GM19240 (cell line): ENCODE data around the gene HABP2.

Experiments used
- DNase-seq: peaks from one replicate; pipeline ENCODE4 v3.0.0; 2011; ENCODE audit warnings: low spot score; ENCODE audit not compliant: insufficient read length

HABP2 gene

DNA sequence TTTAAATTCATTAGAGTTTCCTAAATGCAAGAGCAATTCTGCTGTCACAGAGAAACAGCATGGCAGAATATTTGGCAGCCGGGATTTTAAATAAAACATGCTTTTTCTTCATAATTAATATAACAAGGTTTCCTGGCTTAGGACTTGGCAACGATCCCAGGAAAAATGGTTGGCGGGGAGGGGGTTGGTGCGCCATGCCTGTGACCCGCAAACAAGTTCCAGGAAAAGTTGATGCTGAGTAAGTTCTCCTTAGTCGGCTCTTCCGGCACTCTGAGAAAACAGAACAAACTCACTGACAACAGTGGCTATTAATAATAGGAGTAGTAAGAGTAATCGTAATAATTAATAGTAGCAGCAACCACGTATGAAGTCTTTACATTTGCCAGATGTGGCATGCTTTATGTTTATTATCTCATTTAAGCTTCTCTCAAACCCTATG is 4.6 kb downstream of the HABP2 start:
- DNase-seq: no peak

DNA sequence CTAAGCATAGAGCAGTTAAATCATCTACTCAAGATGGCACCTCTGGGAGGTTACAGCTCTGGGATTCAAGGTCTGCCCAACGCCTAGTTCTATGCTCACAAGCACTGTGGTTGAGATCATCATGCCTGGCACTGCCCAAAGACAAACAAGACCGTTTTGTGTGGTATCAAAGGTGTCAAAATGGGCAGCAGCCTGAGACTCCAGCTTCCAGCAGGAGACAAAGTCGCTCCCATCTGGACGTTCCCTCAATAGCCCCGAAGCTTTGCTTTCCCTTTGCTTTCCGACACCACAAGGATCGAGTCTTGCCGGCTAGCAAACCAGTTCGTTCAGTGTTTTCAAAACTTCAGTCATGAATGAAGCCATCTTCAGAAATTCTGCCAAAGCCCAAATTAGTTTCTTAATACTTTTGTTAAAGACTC is 5.1 kb downstream of the HABP2 start:
- no peak for DNase-seq

DNA sequence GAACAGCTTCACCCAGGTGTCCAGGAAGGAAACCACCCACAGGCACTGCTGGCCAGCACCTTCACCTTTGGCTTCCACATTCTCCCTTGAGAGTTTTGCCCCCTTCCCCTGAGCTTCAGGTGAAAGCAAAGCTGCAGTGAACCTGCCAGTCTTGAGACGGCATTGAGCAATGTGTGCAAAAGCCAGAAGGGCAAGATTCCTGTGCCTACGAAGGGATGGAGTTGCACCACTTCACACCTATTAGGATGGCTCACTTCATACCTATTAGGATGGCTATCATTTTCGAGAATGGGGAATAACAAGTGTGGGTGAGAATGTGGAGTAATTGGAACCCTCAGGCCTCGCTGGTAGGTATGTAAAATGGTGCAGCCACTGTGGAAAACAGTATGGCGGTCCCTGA is 7.2 kb downstream of the HABP2 start:
- DNase-seq: no peak

DNA sequence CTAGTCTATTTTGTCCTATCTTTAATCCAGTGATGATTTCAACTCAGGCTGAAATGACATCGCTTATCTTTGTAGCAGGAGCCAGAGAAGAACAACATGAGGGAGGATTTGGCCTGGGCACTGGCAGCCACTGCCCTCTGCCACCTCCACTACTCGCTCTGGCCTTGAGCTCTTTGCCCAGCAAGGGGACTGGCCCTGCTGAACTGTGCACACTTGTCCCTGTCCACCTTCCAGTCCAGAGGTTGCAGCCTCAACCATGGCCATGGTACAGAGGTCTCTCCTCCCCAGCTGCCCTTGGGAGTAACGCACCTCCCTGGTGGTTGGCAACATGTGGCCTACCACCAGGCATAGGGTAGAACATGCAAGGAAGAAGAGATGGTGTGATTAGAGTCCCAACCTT is 8.4 kb downstream of the HABP2 start:
- DNase-seq: no peak

DNA sequence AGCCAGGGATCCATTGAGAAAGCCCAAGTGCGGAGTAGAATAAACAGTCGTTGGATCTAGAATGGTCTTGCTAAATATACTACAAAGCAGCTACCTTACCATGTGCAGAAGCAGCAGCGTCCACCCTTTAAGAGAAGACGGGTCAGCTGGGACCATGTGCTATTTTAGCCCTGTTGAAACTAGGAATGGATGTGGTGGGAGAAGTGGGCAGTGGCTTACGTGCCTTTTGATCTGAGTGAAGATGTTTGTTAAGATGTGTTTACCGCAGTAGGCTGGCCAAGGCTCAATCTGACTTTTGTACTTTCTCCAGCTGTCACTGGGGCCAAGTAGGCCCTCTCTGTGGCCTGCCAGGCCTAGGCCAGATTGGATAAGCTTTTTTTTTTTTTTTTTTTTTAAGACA is 9.2 kb downstream of the HABP2 start:
- no peak for DNase-seq

DNA sequence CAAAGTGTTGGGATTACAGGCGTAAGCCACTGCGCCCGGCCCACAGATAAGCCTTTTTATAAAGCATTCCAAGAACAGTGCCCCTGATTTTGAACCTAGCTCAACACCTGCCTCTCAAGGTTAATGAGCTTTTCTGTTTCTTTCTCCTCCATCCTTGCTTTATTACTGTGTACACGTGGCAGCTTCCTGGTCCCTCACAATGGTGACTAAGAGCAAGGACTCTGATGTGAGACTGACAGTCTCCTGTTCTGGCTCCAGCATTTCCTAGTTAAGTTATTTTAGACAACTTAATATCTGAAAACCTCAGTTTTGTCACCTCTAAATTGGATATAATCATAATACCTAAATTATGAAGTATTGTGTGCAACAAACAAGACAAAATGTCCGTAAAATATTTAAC is 9.9 kb downstream of the HABP2 start:
- no peak for DNase-seq

DNA sequence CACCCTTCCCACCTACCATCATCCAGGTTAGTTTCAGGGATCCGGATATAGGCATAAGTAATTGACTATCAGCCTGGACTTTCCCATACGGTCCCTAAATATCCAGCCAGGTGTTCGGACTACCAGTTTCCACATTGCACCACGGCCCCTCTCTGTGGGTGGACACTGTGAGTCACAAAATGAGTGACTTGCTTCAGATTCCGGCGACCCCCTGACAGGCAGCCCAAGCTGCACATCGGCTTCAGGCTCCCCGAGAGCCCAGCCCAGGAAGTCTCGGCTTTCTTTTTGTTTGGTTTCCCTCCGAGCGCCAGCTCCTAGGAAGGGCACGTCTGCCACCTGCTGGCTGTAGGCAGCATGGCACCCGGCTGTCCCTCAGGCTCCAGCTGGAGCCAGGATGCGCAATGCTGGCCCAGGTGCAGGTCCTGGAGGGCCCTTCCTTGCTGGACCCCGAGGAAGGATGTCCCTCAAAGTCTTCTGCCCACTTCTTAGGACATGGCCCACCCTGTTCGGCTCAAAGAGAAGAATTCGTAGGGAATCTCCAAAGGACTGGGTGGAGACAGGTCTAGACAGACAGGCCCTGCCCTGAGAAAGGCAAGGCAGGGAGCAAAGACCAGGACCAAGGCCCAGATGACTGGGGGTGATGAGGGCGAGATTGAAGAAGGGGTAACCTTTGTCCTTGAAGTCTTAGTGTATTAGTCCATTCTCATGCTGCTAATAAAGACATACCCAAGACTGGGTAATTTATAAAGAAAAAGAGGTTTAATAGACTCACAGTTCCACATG is 10.6 kb downstream of the HABP2 start:
- peak; percentile 90 for DNase-seq

DNA sequence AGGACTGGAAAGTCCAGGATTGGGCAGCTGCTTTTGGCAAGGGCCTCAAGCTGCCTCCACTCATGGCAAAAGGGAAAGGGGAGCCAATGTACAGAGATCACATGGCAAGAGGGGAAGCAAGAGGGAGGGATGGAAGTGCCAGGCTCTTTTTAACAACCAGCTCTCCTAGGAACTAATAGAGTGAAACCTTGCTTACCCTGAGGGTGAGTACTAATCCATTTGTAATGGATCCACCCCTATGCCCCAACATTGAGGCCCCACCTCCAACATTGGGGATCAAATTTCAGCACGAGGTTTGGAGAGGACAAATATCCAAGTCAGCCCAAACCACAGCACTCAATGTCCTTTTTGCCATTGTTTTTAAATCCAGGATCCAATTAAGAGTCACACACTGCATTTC is 12.5 kb downstream of the HABP2 start:
- DNase-seq: no peak

DNA sequence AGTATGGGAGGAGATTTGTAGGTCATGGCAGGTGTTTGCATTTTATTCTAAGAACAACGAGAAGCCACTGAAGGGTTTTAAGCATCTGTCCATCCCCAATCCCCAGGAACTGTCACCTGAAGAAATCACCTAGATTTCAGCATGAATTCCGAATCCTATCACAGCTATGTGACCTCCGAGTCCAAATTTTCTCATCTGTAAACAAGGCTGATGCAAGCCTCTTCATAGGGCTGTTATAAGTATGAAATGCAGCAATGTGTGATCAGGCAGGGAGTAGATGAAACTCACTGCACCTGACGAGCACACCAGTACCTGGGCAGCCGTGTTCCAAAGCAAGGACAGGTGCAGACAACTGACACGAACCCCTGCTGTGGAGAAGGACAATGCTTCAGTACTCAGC is 14.0 kb downstream of the HABP2 start:
- DNase-seq: no peak

DNA sequence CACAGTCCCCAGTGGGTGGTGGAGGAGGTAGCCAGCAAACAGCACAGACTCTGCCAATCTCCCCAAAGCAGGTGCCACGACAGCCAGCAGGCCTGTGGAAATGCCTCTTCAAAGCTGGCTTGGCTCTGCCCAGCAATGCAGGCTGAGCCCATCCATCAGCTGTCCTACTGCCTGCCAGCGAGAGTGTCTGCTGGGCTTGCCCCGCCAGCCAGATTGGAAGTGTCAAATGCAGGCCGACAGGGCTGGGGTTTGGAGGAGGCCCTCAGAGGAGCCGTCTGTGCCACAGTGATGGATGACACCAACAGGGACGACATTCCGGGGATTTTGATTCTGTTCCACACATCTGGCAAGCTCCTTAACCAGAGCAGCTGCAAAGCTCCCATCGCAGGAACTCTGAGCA is 16.7 kb downstream of the HABP2 start:
- DNase-seq: no peak

DNA sequence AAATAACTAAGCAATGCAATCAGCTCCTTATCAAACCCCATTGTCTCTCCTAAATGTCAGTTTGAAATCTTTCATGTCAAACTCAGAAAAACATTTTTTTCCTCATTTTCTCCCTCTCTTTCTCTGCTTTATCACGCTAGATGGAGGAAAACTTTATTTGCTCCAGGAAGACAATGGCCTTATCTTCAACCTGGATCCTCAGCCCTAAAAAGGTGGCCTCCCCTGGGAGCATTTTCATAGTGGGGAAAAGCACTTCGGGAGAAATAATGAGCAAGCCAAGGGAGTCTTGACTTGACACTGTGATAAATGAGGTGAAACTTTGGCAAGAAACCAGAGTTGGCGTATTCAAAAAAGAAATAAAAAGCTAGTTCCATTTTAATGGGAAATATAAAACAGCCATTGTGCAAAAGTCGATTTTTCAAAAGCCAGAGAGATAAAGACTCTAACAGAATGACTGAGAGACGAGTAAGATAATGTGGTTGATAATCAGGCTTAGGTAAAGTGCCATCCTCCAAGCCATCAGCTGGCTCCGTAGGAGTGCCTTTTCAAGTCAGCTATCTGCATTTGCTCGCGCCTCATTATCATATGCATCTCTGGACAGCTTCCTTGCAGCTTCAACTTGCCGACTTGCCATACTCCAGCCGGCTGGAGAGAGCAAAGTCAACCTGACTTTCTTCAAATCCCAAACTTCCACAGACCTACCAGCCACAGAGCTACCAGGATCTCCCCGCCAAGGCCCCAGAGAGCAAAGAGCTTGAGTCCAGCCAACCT is 19.9 kb downstream of the HABP2 start:
- no peak for DNase-seq

DNA sequence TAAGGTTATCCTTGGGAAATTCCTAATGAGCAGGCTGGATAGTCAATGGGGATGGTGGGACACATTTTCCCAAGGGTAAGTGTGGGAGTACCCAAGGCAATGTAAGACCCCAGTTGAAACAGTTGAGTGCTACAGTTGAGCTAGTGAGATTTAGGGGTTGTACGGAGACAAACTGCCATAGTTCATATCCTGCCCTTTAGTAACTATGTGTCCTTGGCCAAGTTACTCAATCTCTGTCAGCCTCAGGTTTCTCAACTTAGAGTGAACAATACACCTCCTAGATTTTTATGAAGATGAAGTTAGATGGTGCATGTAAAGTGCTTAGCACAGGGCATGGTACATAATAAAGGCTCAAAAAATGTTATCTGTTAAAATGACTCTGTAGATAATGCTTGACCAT is 20.5 kb downstream of the HABP2 start:
- no peak for DNase-seq

DNA sequence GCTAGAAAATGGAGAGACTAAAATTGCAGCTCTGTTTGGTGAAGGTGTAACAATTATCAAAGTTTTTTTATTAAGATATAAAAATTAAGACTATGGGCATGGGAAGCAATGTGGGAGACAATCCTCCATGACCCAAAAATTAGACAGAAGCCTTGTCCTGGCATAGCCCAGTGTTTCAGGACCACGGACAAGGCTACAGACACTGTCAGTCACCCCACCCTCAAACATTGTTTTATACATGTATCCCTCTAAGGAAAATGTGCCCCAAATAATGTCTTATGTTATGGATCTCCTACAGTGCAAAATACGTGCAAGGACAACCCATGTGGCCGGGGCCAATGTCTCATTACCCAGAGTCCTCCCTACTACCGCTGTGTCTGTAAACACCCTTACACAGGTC is 24.0 kb downstream of the HABP2 start:
- no peak for DNase-seq

DNA sequence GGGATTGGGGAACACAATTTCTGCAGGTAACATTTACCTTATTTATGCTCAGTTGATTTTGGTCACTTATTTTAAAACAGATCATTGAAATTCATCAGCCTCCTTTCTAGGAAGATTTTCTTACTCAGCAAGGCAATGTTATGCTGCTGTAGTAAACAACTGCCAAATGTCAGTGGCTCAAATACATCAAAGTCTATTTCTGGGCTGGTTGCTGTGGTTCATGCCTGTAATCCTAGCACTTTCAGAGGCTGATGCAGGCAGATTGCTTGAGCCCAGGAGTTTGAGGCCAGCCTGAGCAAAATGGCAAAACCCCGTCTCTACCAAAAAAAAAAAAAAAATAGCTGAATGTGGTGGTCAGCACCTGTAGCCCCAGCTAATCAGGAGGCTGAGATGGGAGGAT is 25.9 kb downstream of the HABP2 start:
- DNase-seq: no peak

DNA sequence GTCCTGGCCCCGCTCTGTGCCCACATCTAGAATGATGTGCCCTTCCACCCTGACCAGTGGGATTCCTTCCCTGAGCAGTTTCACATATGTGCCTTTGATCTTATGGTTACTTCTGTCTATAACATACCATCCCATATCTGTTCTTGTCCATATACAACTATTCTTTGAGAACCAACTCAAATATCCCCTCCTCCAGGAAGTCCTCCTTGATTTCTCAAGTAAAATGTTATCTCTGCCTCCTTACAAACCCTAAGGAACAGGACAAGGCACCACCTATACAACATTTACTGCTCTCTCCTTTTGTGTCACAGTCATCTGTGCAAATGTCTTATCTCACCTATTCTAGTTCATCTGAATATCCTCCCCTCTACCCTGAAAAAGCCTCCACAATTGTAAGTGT is 28.2 kb downstream of the HABP2 start:
- DNase-seq: no peak

DNA sequence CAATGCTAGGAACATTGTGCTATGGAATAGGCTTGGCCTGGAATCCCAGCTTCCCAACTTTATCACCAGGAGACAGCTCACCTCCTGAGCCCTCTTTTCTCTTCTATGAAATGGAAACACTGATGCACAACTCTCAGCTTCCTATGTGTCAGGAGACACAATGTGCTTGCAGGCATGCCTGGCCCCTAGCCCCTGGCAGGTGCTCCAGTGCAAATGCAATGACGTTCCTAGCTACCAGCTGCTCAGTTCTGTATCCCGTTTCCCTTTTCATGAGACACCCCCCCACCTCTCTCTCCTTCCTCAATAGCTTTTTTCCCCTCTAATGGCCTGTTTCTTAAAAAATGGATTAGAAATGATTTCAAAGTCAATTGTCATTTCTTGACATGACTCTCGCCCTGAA is 30.7 kb downstream of the HABP2 start:
- no peak for DNase-seq

DNA sequence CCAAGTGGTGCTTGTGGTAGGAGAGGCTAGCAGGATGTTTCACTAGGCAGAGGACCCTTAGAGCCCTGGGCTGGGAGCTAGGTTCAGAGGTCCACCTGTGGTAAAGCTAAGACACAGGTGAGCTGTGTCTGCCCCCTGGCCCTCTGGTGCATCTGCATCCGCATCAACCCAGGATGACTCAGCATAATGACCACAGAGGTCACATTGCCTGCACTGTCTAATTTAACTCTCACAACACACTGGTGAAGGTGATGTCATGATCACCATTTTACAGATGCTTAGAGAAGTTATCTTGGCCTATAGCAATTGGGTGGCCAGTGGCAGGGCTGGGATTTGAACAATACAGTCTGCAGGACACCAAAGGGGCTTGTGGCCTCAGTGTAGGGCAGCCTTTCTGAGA is 33.1 kb downstream of the HABP2 start:
- no peak for DNase-seq

DNA sequence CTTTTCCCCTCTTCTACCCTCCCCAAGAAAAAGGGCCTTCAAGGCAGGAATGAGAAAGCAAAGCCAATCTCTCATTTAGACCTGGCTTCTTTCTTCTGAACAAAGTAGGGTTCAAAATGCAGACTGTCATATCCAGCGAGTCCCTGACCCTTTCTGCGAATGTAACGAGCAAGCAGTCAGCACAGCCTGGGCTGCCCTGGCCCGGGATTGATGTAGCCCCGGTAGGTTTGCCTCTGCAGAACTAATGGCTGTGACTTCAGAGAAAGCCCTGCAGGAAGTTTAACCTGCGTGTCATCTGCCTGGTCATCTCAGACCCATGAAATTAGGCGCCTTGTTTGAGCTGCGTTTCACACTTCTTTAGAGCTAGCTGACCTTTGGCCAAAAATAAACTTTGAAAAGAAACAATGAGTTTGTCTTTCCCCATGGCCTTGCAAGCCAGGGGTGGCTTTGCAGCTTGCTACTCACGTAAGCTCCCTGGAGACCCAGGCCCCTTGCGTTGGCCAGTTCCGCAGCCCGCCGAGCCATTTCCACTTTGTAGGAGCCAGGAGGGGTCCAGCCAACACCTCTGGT is 36.4 kb downstream of the HABP2 start:
- no peak for DNase-seq

DNA sequence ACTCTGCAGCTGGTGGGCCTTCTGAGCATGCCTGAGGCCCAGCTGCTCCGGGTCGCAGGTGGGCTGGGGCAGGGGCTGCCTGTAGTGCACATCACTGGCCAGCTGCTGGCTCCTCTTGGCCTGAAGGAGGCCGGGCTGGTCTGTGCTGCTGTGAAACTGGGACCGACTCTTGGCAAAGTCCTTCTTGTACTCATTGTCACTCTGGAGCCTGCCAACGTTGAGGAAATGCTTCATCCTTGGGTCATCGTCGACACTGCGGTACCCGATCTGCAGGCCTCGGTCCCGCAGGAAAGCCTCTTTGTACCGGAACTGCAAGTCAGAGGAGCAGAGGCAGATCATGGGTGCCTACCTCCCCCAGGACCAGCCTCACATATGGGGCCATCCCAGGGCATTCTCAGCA is 37.7 kb downstream of the HABP2 start:
- DNase-seq: no peak

DNA sequence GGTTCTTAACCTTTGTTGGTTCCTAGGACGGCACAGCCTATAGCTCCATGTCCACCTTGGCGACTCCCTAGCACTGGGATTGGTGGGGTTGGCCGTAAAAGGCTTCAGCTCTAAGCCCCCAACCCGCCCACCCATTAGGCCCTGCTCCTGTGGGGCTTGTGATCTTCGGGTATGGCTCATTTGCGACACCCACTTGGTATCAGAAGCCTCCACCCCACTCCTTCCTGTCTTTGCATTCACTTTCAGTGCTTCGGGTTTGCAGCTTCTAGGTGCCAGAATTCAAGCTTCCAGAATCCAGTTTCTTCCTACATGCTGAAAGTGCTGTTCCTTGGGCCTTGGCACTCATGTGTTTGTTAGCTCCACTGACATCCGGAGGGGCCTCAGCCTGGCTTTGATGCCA is 39.5 kb downstream of the HABP2 start:
- DNase-seq: no peak

DNA sequence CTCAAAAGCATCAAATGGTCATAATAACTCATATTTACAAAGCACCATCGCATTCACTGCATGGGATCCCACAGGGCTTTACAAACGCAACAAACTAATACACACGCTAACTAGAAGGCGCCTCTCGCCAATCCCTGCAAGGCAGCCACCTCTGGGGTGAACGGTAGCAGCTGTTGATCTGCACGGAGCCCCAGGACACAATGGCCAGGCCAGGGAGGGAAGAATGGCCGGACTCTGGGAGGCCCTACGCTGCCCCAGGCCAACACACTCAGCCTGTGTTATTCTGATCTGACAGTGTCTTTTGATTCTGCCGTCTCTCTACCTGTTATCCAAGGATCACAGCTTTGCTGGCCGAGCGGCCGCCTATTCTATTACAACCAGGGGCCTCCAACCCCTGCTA is 41.8 kb downstream of the HABP2 start:
- no peak for DNase-seq

DNA sequence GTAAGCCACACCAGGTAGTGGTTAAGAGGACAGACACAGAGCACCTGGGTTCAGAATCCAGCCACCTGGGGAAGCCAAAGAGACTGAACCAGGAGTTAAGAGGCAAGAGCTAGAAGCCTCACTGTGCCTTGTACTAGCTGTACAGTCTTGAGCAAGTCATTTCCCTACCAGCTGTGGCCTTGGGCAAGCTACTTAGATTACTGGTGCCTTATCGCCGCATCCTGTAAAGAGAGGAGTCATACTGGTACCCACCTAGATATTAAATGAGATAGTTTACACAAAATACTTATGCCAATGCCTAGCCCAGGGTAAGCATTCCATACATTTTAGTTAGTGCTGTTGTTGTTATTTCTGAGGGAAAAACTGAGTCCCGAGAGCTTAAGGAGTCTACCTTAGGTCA is 47.7 kb downstream of the HABP2 start:
- DNase-seq: no peak
